Astrocyte of the spinal cord (primary cell): ENCODE measurements around the gene TPP2.
A peak's percentile ranks its signal among the peaks of the same experiment; 100 is the strongest.

Source experiments
- DNase-seq: peaks from one replicate; pipeline ENCODE4 v3.0.0; 2011; ENCODE audit warnings: low read depth, low spot score
- H3K4me3 ChIP-seq: 2 replicates; pipeline ENCODE4 v1.5.1; 2011; ENCODE audit warnings: low read depth, mild to moderate bottlenecking, low read length, moderate library complexity
- CTCF ChIP-seq: IDR thresholded peaks from 2 replicates; pipeline ENCODE4 v1.5.1; 2012; ENCODE audit warnings: low read depth, mild to moderate bottlenecking, low read length, inconsistent platforms
- in situ Hi-C: cut with HindIII; loops from 2 replicates; pipeline ENCODE4 v1.10.0; 2017; ENCODE audit warnings: low sequenced_read_pairs

TPP2 gene

GRCh38 chr13:102704238-102705058 is 107.7 kb downstream of the TPP2 start:
- in situ Hi-C loops: no loop called here
- TF ChIP-seq CTCF: no peak
- no peak overlapping the region for H3K4me3 ChIP-seq
- no peak for DNase-seq

GRCh38 chr13:102707467-102707866 is 110.7 kb downstream of the TPP2 start:
- no peak overlapping the region for H3K4me3 ChIP-seq
- DNase-seq: peak; percentile 87
- no peak for TF ChIP-seq CTCF
- in situ Hi-C loops: no loop called here

GRCh38 chr13:102708211-102708610 is 111.4 kb downstream of the TPP2 start:
- in situ Hi-C loops: no loop called here
- no peak for TF ChIP-seq CTCF

GRCh38 chr13:102708991-102709390 is 112.2 kb downstream of the TPP2 start:
- no peak for DNase-seq
- no peak overlapping the region for H3K4me3 ChIP-seq
- in situ Hi-C loops: no loop called here
- TF ChIP-seq CTCF: no peak

More at GRCh38 chr13:102708211-102708610, 111.4 kb downstream of the TPP2 start:
- no peak overlapping the region for H3K4me3 ChIP-seq
- no peak for DNase-seq

GRCh38 chr13:102709536-102709935 is 112.8 kb downstream of the TPP2 start:
- no peak for DNase-seq
- H3K4me3 ChIP-seq: no peak overlapping the region
- no peak for TF ChIP-seq CTCF
- in situ Hi-C loops: no loop called here

- H3K4me3 ChIP-seq: no peak overlapping the region
- in situ Hi-C loops: no loop called here
- no peak for DNase-seq
- no peak for TF ChIP-seq CTCF
Observed at GRCh38 chr13:102710261-102710679, 113.5 kb downstream of the TPP2 start.

- no peak overlapping the region for H3K4me3 ChIP-seq
- in situ Hi-C loops: no loop called here
Observed at GRCh38 chr13:102715447-102715846, 118.7 kb downstream of the TPP2 start.

More at GRCh38 chr13:102715447-102715846, 118.7 kb downstream of the TPP2 start:
- no peak for TF ChIP-seq CTCF
- no peak for DNase-seq
